Raji (cell line): ENCODE data around the gene HIPK2.

ENCODE experiments used
- POLR2A ChIP-seq: IDR thresholded peaks from 2 replicates; pipeline ENCODE4 v1.6.1; 2011; ENCODE audit warnings: low read depth, low read length, control low read depth; ENCODE audit not compliant: insufficient read depth

The HIPK2 gene

DNA sequence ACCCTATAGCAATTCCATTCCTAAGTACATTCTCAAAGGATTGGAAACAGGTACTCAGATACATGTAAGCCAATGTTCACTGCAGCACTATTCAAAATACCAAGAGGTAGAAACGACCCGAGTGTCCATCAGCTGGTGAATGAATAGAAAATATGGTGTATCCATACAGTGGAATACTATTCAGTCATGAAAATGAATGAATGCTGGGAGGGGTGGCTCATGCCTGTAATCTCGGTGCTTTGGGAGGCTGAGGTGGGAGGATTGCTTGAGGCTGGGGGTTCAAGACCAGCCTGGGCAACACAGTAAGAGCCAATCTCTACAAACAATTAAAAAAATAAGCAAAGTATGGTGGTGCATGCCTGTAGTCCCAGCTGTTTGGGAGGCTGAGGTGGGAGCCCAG is 191.5 kb downstream of the HIPK2 start:
- TF ChIP-seq POLR2A = no peak

DNA sequence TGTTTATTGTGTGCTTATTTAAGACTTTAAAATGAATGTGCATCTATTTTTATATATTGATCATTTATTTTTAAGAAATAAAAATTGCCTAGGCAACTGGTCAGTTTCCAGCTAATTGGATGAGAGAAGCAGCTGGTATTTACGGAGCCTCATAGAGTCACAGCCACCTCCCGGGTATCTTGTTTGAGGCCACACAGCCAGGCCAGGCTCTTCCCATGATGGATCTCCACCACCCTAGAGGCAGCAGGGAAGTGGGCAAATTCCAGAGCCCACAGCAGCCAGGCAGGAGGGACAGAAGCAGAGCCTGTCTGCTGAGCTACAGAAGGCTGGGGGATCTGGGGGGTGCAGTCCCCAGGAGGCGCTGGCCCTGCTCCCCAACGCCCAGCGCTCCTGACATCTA is 192.8 kb downstream of the HIPK2 start:
- no peak for TF ChIP-seq POLR2A

DNA sequence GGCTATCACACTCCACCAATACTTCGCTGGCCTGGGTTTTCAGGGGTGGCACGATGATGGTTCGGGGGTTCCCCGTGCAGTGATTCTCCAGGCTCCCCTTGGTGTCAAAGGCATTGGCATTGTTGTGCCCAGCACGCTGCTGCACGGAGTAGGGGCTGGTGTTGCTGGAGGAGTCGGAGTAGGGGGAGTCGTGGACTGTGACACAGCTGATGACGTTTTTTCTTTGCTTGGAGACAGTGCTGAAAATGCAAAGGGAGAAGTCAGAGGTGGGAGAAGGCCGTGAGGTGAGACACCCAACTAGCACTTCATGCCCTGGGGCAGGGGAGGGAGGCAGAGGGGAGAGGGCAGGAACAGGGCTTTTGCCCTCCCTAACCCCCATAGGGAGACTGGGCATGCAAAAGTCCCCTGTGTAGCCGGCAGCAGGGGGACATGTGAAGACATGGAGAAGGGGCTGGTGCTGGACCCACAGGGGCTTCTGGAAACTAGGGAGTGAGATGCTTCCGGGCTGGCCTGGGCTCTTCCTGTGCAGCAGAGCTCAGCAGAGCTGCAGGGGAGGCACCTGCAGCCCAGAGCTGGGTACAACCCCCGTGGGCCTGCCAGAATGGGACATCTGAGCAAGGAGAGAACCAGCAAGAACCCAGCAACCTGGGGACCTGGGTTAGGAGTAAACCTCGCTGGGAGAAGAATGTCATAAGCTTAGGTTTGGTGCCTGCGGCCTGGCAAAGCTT is 193.8 kb downstream of the HIPK2 start:
- no peak for TF ChIP-seq POLR2A

DNA sequence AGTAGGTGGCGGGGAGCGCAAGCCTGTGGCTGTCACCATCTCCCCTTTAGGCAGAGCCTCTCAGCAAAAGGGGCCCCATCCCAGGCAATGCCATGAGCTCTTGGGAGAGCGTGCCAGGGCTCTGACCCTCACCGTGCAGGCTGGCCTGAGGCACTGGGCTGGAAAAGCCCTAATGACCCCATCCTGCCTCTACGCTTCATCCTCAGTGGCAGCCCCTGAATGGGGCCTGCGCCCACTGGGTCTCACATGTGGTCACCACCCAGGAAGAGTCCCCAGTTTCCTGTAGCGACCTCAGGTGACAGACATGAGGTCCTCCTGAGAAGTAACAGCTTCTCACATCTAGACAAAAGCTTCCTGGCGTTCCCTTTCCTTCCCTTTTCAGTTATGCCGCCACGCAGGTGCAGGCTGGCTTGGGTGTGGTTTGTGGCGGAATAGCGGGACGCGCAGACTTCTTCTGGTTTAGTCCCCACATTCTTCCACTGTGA is 195.1 kb downstream of the HIPK2 start:
- no peak for TF ChIP-seq POLR2A

DNA sequence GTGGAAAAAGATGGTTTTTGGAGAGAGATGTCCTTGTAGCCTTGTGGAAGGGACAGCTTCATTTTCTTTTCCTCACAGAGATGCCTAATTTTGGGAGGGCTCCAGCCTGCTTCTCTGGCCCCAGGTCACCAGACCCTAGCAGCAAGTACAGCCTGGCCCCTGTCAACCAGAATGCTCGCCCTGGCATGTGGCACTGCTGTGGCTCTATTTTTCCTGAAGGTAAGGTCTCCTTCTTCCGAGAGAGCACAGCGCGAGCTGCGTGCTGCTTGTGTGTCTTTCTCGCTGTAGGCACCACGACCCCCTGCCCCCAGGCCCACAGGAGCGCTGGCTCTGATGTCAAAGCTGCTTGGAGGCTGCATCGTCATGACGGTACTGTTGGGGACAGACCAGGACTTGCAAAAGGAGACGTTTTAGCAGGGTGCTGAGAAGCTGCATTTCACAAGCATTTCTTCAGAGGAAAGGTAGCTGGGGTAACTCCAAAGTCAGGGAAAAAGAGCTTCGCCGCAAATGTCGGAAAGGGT is 195.6 kb downstream of the HIPK2 start:
- TF ChIP-seq POLR2A = no peak

DNA sequence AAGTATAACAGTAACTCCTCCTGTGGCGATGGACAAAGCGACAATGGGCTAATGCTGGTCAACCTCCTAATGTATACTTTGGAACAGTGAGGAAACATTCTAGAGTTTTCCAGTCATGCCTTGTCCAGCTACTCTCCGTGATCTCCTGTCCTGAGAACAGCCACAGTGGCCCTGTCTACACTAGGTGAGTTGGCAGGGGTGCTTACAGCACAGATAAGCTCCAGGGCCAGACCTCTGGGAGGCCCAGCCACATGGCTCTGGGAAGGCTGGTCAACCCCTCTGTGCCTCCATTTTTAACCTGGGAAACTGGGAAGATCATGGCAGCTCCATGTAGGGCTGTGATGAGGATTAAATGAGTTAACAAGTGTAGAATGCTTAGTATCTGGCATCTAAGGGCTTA is 197.4 kb downstream of the HIPK2 start:
- no peak for TF ChIP-seq POLR2A

DNA sequence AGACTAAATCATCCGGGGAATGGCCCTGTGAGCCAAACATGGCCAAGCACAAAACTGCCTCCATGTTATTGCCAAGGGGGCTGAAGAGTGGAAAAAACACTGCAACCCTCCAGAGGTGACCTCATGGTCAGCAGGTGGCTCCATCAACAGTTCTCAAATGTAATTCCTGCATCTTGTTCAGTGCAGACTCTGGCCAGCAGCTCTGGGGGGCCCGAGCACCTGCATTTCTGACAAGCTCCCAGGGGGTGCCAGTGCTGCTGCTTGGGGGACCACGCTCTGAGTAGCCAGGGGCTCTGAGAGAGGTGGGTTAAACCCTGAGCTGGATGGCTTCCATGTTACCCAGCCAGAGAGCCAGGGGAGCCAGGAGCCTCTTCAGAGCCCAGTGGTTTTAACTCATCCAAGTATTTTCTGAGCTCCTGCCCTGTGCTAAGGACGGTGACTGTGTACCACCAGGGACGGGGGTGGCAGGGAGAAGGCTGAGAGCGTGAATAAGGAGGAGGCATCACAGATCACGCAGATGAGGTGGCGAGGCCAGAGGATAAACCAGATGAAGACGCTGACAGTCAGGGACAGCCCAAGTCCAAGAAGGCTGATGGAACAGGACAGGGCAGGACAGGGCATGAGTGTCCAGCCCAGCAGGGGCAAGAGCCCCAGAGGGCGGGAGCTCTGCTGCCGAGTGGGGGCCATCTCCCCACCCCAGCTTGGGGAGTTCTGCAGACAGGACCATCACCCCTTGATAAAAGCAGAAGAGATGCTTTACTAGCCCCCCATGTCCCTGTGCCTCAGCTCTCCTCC is 201.4 kb downstream of the HIPK2 start:
- TF ChIP-seq POLR2A = no peak

DNA sequence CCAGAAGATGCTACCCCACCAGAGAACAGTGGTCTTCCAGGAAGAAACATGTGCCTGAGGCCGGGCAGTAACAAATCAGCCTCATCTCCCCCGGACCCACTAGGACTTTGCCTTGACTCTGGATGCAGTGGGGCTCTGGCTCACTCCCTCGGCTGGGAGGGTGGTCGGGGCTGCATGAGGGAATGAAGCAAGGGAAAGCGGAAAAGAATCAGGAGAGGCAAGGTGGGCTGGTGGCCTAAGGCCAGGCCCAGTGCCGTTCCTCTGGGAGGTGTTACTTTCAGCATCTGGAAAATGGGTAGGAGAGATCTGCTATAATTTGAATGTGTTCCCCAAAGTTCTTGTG is 202.5 kb downstream of the HIPK2 start:
- no peak for TF ChIP-seq POLR2A

DNA sequence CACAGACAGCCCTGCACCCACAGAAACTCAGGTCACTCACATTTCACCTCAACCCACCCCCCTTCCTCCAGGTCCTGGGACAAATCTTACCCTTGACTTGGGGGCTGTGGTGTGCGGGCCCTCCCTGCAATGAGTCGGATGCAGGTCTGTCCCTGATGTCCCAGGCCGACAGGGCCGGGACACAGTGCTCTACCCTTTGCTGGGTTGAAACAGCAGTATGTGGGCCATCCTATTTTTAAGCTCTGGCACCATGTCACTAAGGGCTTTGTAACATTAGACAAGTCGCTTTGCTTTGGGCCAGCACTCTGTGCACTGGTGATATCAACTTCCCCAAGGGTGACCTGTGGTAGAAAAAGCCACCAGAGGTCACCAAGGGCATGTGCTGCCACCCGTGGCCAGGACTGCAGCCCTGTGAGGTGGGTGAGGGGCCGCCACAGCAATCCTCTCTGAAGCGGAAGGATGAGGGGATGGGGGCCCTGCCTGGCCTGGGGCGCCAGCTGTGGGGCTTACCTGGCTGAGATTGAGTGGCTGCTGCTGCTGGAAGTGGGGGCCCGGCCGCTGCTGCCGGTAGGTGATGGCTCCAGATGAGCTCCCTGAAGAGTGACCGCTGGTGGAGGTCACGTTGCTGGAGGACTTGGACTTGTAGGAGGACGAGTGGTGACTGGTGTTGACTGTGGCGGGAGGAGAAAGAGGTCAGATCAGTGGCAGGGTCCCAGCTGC is 203.0 kb downstream of the HIPK2 start:
- TF ChIP-seq POLR2A = no peak

DNA sequence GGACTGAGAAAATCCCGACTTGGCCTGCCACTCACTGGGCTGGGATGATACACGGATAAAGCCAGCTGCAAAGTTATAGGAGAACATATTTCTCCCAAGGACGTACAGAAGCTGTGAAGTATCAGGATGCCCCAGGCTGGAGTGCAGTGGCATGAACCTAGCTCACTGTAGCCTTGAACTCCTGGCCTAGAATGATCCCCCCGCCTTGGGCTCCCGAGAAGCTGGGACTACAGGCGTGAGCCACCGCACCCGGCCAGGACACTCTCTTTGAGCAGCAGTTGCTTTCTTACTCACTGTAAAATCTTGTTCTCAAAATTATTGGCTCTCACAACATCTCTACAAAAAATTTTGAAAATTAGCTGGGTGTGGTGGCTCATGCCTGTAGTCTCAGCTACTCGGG is 203.9 kb downstream of the HIPK2 start:
- no peak for TF ChIP-seq POLR2A

DNA sequence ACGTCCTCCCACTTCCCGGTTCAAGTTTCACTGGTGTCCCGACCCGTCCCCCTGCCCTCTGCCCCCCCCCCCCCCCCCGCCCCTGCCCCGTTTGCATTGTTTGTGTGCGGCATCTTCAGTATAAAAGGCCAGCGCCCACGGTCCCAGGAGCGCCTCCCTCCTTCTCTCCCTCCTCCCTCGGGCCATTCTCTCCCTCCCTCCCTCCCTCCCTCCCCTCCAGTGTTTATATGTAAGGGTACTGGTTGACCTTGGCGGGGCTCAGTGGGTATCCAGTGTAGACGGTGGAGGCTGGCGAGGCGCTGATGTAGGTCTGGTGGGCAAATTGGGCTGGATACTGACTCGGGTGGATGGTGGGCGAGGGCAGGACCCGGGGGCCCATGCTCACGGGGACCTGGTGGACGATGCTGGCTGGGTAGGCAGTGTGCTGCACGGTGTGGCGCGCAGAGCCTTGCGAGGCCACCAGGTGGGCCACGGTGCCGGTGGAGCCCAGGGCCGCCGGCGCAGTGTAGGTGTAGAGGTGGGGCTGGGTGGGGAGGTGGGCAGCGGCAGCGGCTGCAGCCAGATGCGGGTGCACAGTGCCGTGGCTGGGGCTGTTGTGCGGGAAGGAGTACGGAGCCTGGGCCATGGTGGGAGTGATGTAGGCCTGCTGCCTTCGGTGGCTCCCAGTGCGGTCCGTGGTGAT is 205.0 kb downstream of the HIPK2 start:
- no peak for TF ChIP-seq POLR2A

DNA sequence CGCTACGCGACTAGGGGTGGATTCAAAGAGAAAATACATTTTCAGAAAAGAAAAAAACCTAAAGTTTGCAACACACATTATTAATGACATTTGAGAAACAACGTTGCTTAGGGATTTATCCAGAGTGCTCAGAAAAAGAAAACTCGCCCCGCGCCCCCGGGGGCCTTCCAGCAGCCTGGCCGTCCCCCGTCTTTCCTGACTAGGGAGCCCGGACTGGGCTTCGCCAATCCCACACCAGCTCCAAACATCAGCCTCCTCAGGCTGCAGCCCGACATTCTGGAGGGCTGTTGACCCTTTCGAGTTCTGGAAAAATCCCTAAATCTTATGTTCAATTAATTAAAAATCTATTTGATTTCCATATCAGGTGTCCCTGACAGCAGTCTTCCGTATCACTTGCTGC is 205.7 kb downstream of the HIPK2 start:
- TF ChIP-seq POLR2A = no peak

DNA sequence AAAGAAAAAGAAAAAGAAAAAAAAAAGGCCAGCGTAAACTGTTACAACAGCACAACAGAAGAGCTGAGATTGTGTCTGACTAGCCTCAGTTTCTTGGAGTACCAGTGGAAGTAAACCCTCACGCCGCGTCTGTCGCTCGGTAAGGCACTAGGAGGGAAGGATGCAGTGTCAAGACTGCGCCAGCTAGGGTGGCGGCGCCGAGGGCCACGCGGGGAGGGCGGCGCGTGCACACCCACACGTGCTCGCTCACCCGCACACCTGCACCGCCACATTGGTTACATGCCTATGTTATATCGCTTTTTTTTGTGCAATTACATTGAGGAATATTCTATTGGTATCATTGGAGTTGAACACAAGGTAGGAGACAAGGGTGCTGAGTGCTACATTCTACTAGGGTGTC is 206.1 kb downstream of the HIPK2 start:
- no peak for TF ChIP-seq POLR2A

DNA sequence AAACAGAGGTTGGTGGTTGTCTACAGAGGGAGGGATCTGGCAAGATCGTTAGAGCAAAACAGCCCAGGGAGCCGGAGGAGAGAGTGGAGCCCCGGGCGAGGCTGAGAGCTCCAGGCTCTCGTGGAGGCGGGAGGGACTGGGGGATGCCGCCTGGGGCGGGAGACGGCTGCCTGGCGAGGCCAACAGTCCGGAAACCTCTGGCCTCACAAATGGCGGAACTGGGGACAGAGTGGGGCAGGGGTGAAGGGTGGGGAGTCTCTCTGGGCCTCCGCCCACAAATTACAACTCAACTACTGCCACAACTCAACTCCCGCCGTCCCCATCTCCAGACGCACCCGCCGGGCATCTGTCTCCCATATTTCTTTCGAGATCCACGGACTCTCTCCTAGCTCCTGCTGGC is 206.6 kb downstream of the HIPK2 start:
- TF ChIP-seq POLR2A = no peak

DNA sequence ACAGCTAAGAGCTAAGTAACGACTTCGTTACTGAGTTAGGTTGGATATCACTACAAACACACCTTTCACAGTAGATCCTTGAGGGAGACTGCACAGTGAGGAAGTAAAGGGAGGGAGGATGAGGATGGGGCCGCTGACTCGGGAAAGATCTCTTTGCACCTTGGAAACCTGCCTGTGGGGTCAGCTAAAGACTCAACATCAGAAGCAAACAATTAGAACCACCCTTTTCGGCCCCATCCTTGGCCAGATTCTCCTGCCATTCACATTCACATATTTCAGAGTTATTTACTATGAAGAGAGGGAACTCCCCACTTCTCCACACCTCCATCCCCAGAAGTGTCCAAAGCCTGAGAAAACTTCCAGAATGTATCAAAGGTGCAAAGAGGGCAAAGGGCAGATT is 207.2 kb downstream of the HIPK2 start:
- no peak for TF ChIP-seq POLR2A
